HG03103 (cell line): Measurements from ENCODE around the gene ING4.

ENCODE experiments used
- ATAC-seq: cut with Tn5 transposase; IDR thresholded peaks from one replicate; pipeline ENCODE4 v1.9.1; 2021; ENCODE audit warnings: low read depth; ENCODE audit not compliant: unreplicated experiment

Gene ING4

GRCh38 chr12:6640497-6640896, 22.4 kb downstream of the ING4 start:
- ATAC-seq: no peak

DNA sequence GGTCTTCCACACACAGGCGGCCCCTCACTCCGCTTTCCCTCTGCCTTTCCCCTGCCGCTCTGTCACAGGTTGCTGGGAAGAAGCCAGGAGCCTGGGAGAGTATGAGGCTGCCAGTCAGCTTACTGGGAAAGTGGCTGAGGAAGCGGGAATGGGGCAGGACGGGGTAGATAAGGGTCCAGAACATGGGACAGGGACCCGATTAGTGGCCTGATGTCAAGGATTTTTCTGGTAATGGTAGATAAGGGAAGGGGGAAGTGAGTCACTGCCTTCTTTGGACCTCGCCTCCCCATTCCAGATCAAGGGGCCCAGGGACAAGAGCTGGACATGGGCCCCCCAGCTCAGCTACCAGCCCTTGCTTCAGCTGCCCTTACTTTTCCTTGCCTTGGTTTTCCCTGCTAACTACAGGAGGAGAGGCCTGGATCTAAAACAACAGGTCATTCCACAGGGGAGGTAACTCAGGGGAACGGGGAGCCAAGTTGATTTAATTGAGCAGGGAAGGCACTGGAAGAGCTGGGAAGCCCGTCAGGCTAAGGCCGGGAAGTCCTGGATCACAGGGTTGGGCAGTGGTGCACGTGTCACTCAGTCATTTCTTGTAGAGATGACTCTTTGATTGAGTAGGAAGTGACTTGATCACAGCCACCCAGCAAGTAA, 23.6 kb downstream of the ING4 start:
- ATAC-seq: no peak

DNA sequence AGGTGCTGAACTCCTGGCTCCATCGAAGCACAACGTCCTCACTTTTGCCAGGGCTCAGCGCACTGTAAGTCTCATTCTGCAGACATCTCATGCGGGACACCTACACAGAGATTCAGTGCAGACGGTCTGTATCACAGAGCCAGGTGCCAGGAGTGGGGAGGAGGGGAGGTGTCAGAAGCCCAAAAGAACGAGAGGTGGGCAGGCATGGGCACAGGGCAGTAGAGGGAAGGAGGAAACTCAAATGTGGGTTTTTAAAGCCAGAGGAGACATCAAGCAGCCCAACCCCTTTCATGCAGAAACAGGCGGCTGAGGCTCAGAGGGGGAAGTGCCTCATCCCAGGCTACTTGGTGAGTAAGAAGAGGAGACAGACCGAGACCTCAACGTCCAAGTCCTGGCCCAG, 24.6 kb downstream of the ING4 start:
- ATAC-seq: no peak

DNA sequence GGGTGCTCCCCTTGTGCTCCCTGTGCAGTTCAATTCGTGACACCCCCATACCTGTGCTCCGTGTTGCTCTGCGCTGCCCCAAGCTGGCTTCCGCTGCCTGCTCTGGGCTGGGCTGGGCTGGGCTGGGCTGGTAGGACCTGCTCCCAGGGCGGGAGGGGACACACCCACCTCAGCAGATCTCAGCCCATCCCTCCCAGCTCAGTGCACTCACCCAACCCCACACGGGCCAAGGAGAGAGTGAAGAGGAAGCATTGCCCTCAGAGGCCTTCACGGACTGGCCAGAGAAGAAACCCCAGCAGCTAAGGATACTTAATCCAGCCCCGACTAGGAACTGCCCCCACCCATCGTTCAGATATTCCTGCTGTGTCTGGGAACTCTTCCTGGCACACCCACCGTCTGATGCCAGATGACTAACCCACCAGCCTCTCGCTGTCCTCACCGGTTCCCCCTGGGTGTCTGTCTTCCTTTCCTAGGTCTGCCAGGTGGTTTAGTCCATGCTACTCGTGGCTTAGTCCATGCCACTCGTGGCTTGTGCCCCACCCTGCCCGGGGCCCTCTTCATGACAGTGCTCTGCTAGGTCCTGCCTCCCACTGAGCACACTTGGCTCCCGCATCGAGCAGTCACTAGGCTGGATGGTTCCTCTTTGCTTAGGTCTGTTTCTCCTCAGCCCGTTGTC, 26.9 kb downstream of the ING4 start, which contains the start of gene LPAR5:
Gene LPAR5, minus strand, starts transcription at position 104 of the 676 bp plus-strand sequence. CDS start 14,711 bp downstream, outside the sequence.
- peak; percentile 42 for ATAC-seq

DNA sequence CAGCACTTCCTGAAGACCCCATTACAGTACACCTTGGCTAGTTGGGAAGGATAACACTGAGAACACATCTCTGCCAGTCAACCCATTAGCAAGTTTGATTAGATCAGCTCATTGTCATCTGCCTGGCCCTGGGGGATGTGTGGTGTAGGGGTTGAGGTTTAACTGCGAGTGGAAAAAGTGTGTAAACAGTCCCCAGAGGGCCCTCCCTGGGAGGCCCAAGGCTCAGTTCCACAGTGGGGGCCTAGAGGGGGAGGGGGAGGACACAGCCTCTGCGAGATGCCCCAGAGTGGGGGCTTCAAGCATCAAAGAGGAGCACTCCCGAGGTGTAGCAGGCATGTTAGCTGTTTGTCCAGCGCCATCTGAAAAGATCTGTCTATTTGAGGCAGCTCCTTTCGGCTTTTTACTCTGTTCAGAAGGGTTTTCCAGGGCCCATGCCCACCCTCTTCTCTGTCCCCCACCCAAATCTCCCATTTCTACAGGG, 27.5 kb downstream of the ING4 start:
- ATAC-seq: no peak

- peak; percentile 48 for ATAC-seq
Observed at GRCh38 chr12:6632026-6632983, 30.6 kb downstream of the ING4 start.

GRCh38 chr12:6631549-6631961, 31.4 kb downstream of the ING4 start:
- ATAC-seq: no peak

GRCh38 chr12:6630736-6631135, 32.2 kb downstream of the ING4 start:
- ATAC-seq: no peak

GRCh38 chr12:6627616-6628015, 35.3 kb downstream of the ING4 start:
- no peak for ATAC-seq

- no peak for ATAC-seq
Observed at GRCh38 chr12:6626654-6627283, 36.1 kb downstream of the ING4 start.

- no peak for ATAC-seq
Observed at GRCh38 chr12:6620885-6621274, 42.0 kb downstream of the ING4 start.

GRCh38 chr12:6620137-6620884, 42.6 kb downstream of the ING4 start:
- no peak for ATAC-seq

DNA sequence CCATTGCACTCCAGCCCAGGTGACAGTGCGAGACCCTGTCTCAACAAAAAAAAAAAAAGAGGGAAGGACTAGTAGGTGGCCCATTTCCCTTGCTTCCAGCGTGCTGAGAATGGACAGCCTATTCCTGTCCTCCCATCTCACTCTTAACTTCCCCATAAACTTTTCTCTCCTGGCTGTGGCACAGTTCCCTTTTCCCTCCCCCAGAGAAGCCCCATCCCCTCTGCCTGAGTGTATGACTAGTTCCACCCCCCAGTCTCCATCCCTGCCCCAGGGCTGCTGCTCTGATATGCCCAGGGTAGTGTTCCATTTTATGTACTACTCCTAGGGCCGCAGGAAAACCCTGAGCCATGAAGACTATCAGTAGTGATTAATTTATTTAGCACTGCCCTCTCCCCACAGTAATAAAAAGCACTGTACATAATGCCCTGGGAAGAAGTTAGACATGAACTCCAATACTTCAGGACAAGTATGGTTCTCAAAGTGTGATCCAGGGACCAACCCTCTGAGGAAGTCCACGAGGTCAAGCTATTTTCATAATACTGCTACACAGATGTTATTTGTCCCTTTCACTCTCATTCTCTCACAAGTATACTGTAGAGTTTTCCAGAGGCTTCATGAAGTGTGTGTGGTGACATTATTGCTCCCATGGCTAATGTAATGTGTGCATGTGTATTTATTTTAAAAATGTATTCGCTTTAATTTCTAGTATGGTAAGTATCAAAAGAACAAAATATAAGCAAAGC, 44.3 kb downstream of the ING4 start:
- ATAC-seq: no peak

- ATAC-seq: no peak
Observed at GRCh38 chr12:6615802-6616201, 47.1 kb downstream of the ING4 start.

GRCh38 chr12:6614513-6615172, 48.3 kb downstream of the ING4 start:
- no peak for ATAC-seq

GRCh38 chr12:6613776-6614512, 49.0 kb downstream of the ING4 start:
- ATAC-seq: no peak

DNA sequence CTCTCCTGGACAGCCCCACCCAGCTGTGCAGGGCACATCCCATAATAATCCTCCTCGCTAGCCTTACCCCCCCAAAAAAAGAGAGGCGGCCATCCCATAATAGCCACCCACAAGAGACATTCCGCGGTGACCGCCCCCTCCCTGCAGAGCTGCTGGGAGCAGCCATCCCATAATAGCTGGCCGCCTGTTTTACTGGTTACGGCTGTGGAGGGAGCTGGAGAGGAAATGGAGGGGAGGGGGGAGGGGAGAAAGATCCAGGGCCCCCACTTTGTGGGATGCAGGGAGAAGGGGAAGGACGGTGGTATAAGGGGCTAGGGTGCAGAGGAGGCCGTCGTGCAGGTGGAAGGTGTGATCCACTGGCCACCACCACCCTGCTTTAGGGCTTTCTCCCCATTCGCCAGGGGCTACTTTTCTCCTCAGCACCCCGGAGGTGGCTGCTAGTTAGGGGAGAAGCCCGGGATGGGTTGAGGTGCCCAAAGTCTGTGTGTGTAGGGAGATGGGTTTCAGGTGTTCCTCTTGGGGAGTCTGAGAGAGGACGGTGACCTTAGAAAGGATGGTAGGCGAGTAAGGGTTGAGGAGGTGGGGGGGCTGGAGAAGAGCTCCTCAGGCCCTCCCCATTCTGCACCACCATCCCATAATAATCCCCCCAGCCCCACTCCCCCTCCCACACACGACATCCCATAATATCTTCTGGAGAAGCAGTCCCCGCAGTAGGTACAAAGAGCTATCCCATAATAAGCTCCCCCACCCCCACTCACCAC, 49.7 kb downstream of the ING4 start:
- no peak for ATAC-seq
